Amniotic epithelial cell (primary cell): Measurements from ENCODE around the gene XRCC6.
A peak's percentile ranks its signal among the peaks of the same experiment; 100 is the strongest.
"Not testable (repeated sequence)": the region's sequence is repeated elsewhere in the genome, so short reads cannot be mapped to it uniquely, and the experiment has no call there.

Experiments
- DNase-seq: peaks from one replicate; pipeline ENCODE4 v3.0.0-alpha.2; 2010; ENCODE audit warnings: low read depth

Gene XRCC6

DNA sequence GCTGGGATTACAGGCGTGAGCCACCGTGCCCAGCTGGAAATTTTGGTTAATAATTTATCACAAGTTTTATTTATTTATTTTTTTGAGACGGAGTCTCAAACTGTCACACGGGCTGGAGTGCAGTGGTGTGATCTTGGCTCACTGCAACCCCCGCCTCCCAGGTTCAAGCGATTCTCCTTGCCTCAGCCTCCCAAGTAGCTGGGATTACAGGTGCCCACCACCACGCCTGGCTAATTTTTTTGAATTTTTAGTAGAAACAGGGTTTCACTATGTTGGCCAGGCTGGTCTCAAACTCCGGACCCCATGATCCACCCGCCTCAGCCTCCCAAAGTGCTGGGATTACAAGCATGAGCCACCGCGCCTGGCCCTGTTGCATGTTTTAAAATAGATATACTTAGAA is 65.8 kb downstream of the XRCC6 start:
- DNase-seq: not testable (repeated sequence)

DNA sequence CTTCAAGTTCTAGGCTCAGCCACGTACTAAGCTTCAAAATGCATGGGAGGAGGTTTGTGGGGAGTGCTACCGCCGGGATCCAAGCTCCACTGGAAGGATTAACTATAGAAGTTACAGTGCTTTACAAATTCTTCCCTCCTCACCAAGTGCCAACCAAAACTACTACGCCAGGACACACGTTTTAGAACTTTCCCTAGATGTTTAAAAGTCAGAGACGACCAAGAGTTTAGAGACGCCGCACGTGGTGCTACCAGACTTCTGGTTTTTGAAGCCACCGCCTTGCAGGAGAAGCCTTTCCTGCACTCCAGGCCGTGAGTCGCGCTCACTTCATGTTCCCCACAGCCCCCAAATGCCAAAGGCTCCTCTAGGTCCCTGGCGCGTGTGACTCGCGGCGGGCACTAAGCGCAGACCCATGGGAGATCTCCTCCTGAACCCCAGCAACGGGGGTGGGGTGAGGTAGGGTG is 66.8 kb downstream of the XRCC6 start:
- peak; percentile 30 for DNase-seq

DNA sequence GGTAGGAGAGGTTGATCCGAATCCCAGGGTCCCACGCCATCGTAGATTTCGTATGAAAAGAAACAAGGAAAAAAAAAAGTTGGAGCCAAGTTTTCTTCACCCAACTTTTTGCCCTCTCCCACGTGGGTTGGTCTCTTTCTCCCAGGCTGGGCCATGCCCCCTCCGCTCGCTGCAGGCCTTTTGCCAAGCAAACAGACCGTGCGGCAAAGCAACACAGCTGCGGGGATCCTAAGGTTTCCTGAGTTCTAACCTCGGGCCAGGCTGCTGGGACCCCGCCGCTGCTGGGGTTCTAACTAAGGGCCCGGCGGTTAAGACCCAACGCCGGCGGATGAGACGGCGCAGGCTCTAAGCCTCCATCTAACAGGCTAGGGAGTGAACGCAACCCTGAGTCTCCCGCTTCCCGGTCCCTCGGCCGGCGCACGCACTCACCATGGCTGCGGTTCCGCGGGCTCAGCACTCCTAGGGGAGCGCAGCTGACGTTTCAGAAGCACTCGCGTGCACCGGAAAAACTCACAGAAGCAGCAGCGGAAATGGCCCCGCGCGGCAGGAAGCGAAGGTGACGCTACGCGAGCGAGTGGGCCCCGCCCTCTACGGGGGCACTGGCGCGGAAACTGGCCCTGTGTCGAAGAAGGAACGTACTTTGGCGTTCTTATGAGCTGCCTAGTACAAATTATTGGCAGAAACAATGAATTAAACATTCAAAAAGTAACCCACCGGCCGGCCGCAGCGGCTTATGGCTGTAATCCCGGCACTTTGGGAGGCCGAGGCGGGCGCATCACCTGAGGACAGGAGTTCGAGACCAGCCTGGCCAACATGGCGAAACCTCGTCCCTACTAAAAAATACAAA is 67.5 kb downstream of the XRCC6 start, which contains the start of gene SNU13:
Gene SNU13, minus strand, starts transcription at position 503 of the 847 bp plus-strand sequence. Its CDS starts 71 bp downstream, at position 432.
- DNase-seq: peak; percentile 90

DNA sequence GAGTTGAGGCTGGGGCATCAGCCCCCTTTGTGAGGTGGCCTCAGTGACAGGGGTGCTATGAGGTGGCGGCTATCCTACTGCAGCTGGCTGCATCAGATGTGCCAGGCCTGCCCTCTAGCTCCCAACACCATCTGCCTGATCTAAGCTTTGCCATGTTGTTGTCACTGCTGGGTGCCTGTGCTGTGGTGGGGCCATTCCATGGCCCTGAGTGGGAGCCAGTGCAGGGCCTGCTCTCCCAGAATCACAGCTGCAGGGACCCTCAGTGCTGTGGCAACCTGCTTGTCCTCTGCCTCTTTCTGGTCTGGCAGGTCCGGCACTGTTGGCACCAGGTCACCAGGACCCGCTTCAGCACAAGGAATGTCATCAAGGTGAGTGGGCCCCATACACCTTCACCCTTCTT is 69.4 kb downstream of the XRCC6 start:
- DNase-seq: no peak

DNA sequence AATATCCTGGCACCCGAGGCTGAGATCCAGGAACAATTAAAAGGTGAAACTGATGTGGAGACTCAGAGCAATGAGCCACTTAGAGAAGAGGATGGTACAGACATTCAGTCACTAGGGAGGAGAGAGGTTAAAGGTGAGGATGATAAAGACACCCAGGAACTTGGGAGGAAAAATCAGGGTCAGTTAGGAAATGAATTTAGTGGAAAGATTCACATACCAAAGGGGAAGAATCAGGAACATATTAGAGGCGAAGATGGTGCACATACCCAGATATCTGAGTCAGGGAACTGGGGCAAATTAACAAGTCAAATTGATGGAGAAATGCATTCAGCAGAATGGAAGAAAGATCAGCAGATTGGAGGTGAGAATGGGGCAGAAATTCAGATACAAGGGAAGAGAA is 74.1 kb downstream of the XRCC6 start:
- DNase-seq: no peak

DNA sequence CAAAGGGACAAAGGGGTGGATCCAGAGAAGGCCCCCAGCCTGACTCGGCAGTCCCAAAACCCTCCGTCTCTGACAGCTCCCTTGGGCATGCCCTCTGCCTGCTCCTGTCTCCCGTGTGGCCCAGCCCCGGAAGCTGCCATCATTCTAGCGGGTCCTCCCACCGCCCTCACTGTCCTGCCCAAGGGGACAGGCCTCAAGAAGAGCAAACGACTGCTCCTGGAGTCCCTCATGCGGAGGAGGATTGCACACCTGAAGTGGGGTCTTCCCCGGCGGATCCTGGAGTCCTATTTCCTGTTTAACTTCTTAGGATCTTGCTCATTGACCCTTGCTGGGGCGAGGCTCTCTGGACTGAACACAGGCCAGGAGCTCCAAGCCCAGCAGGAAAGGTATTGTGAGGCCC is 75.6 kb downstream of the XRCC6 start:
- DNase-seq: no peak

DNA sequence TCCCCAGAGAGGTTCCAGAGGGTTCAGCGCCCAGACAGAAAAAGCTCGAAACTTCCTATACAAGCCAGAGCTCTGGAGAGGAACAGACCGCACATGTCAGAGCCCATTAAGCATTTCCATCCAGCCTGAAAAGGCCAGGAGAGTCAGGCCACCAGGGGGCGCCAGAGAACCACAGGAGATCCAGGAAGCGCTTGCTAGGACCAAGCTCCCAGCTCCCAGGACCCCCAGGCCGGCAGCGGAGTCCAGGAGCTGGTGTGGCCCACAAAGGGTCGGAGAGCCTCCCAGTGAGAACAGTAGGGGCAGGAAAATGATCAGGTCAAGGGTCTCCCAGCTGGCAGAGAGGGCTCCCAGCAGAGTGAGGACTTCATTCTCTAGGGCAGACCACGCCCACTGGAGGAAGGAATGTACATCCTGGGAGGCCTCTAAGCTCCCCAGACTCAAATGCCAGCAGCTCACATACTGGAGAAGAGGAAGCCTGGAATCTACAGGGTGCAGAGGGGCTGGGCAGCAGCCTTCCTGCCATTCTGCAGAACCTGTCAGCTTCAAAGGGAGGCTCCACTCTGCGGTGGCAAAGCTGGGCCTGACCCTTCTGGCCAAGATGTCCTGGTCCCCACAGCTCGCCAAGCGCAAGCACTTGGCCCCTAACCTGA is 76.2 kb downstream of the XRCC6 start:
- peak; percentile 73 for DNase-seq

DNA sequence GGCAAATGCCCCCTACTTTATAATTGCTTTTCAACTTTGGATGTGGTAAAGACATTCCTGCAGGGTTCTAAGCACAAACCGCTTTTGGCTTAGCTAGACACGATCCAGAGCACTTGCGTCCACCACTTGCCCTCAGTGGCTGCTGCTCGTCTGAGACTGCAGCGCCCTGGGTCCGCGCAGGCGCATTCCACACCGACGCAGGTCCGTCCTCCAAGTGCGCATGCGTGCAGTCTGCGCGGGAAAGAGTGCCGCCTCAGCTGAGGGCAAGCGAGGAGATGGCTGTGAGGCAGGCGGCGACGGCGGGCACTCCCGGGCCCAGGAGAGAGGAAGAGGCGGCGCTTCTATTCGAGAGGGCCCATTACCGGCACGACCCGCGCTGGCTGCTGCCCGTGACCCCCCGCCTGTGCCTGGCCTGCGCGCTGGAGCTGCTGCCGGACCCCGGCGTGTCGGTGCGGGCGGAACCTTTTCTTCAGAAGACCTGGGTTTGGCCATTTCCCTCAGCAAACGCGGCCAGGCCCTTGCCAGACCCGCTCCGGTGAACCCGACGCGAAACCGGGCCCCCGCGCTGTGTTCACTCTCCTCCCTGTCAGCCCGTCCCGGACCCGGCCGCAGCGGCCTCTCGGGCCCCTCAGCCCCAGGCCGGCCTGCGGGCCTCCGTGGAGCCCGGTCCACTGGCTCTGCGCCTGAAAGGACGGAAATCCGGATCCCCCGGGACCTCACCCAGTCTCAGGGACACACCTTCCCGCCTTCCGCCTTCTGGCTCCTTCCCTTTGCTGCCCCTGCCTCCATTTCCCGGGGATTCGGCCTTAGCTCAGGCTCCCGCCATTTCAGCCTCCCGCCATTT is 78.4 kb downstream of the XRCC6 start, which contains the start of gene MEI1:
Gene MEI1, plus strand, starts transcription at position 240 of the 844 bp plus-strand sequence. Its CDS starts 36 bp downstream, at position 276.
- DNase-seq: peak; percentile 62

DNA sequence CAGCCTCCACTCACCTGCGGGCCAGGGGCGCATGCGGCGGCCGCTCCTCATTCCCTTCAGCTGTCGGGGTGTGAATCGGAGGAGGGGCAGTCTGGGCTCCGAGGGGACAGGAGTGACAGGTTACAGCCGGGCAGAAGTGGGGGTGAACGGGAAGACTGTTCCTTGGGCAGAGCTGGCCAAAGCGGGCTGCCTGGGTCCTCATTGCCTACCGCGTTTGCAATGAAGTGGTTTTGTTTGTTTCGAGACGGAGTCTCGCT is 78.9 kb downstream of the XRCC6 start:
- DNase-seq: no peak

DNA sequence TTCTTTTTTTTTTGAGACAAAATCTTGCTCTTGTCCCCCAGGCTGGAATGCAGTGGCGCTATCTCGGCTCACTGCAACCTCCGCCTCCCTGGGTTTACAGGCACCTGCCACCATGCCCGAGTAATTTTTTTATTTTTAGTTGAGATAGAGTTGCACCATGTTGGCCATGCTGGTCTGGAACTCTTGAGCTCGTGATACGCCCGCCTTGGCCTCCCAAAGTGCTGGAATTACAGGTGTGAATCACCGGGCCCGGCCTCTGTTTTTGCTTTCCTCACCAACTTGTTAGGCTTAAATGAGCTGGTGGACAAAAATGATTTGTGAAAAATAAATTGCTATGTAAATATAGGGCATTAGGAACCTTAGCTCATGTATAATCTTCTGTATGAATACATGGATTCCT is 81.7 kb downstream of the XRCC6 start:
- no peak for DNase-seq

DNA sequence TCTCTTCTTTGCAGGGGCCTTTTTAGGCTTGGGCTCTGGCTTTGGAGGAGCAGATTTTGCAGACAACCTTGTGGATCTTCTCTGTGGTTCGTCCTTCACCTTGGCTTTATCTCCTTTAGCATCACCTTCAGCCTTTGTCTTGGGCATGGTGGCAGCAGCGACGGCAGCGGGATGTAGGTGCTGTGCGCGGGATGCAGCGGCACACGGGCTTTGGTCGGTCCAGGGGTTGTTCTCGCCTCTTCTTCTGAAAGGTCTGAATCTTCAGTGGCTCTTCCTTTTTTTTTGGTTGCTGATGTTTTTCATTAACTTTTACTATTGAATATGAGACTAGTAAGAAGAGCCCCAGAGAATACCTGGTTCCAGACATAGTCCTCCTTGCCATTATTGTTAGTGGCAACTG is 88.2 kb downstream of the XRCC6 start:
- no peak for DNase-seq

DNA sequence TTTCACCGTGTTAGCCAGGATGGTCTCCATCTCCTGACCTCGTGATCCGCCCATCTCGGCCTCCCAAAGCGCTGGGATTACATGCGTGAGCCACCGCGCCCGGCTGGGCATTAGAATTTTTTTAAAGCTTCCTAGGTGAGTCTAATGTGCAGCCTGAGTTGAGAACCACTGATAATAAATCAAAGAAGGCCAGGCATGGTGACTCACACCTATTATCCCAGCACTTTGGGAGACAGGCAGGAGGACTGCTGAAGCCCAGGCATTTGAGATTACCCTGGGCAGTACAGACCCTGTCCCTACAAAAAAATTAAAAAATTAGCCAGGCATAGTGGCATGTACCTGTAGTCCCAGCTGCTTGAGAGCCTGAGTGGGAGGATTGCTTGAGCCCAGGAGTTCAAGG is 91.9 kb downstream of the XRCC6 start:
- DNase-seq: peak; percentile 35
